Mammary epithelial cell (primary cell): ENCODE results near the gene MAP6.

Experiments
- CTCF ChIP-seq, 2 donors: IDR thresholded peaks in 1 of 2; conservative IDR thresholded peaks in 1 of 2; 2 replicates each; pipeline ENCODE4 v1.5.1; 2011 to 2012; ENCODE audit warnings: inconsistent platforms in 2 of 2, low read length in 2 of 2, mild to moderate bottlenecking in 2 of 2, control low read depth in 1 of 2, low read depth in 1 of 2; ENCODE audit not compliant: insufficient read depth in 1 of 2; ENCODE audit errors: extremely low read depth in 1 of 2
- EZH2 ChIP-seq: IDR thresholded peaks from 2 replicates; pipeline ENCODE4 v1.6.1; 2012; ENCODE audit warnings: low read length, inconsistent platforms, borderline replicate concordance

- TF ChIP-seq CTCF (conservative IDR thresholded peaks at IDR 0.05 in 1 of 2, IDR thresholded peaks at IDR 0.05 in 1 of 2; ENCODE audit: extremely low read depth in 1 of 2, insufficient read depth in 1 of 2, low read depth in 1 of 2, low read length in 2 of 2), result no peak
- no peak for TF ChIP-seq EZH2
Observed at GRCh38 chr11:75554258-75555022, 114.4 kb downstream of the MAP6 start.
